ENCODE measurements around the gene NUDT8.
"Not testable (repeated sequence)": the region's sequence is repeated elsewhere in the genome, so short reads cannot be mapped to it uniquely, and the experiment has no call there.

NUDT8 gene

DNA sequence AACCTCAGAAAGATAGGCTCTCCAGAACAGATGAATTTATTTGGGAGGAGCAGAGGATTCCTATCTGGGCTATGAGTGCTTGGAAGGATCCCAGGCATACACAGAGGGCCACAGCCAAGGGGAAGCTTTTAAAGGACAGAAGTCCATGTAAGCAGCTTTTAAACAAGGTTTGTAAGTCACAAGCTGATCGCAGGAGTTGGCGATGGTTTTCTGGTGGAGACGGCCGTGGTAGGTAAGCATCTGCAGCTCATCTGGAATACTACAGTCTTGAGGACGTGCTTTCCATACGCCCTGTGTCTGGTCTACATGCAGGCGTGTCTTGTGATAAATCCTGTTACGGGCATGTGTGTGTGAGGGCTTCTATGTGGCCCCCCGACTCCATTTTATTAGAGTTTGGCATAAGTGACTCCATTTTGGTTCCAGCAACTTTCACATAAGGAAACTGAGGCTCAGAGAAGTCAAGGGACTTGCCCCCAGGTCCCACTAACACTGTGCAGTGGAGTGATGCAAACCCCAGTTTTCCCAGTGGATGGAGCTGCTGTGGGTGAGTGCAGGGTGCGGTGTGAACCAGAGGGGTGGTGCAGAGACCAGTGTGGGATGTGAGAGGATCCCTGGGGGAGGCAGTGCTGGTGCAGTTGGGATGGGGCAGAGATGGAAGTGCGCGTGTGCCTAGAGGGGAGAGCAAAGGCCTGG lies 32.6 kb upstream of the NUDT8 start:
- no peak overlapping the region for H3K4me3 ChIP-seq (ENCODE audit: low read length)
- DNase-seq (ENCODE audit: low read depth, low spot score): no peak

DNA sequence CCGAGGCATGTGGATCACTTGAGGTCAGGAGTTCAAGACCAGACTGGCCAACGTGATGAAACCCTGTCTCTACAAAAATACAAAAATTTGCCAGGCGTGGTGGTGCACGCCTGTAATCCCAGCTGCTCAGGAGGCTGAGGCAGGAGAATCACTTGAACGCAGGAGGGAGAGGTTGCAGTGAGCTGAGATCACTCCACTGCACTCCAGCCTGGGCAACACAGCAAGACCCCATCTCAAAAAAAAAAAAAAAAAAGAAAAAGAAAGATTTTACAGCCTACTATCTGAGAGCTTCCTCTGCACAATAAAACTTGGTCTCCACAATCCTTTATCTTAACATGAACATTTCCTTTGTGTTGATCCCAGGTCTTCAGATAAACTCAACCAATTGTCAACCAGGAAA lies 31.0 kb upstream of the NUDT8 start:
- not testable (repeated sequence) for H3K4me3 ChIP-seq (ENCODE audit: low read length); DNase-seq (ENCODE audit: low read depth, low spot score)

DNA sequence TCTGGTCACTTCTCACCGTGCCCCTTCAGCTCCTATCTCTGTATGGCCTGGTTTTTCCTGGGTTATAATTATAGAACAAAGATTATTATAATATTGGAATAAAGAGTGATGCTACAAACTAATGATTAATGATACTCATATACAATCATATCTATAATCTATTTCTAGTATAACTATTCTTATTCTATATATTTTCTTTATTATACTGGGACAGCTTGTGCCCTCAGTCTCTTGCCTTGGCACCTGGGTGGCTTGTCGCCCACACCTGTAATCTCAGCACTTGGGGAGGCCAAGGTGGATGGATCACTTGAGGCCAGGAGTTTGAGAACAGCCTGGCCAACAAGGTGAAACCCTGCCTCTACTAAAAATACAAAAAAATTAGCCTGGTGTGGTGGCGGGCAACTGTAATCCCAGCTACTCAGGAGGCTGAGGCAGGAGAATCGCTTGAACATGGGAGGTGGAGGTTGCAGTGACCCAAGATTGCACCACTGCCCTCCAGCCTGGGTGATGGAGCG lies 30.0 kb upstream of the NUDT8 start:
- not testable (repeated sequence) for DNase-seq (ENCODE audit: low read depth, low spot score); H3K4me3 ChIP-seq (ENCODE audit: low read length)

DNA sequence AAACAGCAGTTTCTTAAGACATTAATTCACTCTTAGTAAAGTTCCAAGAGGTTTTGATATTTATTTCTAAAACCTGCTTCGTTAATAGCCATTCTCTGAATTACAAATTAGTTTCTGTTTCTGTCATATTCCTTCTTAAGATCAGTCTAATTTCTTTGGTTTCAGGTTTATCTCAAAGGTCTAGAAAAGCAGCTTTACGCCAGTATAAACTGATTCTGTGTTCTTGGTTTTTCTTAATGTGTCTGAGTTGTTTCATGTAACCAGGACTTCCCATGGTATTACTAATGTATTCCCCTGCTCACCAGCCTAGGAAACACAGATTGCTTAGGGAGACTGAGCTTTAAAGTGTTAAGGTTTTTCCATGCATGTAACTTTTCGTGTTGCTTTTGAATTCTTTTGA lies 27.6 kb upstream of the NUDT8 start:
- no peak for DNase-seq (ENCODE audit: low read depth, low spot score)
- no peak overlapping the region for H3K4me3 ChIP-seq (ENCODE audit: low read length)

DNA sequence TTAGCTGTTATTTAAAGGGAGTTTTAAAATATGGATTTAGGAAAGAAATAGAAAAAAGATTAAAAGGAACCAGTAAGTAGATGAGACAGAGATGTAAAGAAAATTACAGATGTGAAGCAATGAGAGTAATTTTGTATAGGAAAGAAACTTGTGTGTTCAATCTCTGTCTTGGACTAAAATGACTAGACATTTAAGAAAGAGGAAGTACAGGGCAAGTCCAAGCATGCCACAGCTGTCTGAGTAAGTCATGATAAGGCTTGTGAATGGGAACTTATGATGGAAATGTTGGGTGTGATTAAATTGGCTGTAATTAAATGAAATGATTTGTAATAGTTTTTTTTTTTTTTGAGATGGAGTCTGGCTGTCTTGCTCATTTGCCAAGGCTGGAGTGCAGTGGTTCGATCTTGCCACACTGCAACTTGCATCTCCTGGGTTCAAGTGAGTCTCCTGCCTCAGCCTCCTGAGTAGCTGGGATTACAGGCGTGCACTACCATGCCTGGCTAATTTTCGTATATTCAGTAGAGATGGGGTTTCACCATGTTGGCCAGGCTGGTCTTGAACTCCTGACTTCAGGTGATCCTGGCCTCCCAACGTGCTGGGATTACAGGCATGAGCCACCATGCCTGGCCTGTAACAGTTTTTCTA lies 26.7 kb upstream of the NUDT8 start:
- DNase-seq (ENCODE audit: low read depth, low spot score): no peak

DNA sequence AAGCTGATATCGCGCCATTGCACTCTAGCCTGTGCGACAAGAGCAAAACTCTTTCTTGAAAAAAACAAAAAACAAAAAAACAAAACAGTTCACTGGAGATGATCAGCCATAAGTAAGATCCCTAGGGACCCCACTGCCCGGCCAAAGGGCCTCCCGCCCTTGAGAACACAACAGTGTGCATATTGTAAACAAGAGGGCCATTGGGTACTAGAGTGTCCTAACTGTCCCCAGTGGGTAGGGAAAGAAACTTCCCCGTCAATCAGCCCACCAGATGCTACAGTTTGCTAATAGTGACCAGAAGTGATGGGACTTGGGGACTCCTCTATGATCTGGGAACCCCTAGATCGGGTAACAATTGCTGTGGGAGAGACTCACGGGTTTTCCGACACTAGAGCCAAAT lies 24.5 kb upstream of the NUDT8 start:
- no peak for DNase-seq (ENCODE audit: low read depth, low spot score)

More for the DNA sequence above, 26.7 kb upstream of the NUDT8 start:
- H3K4me3 ChIP-seq (ENCODE audit: low read length): no peak overlapping the region

DNA sequence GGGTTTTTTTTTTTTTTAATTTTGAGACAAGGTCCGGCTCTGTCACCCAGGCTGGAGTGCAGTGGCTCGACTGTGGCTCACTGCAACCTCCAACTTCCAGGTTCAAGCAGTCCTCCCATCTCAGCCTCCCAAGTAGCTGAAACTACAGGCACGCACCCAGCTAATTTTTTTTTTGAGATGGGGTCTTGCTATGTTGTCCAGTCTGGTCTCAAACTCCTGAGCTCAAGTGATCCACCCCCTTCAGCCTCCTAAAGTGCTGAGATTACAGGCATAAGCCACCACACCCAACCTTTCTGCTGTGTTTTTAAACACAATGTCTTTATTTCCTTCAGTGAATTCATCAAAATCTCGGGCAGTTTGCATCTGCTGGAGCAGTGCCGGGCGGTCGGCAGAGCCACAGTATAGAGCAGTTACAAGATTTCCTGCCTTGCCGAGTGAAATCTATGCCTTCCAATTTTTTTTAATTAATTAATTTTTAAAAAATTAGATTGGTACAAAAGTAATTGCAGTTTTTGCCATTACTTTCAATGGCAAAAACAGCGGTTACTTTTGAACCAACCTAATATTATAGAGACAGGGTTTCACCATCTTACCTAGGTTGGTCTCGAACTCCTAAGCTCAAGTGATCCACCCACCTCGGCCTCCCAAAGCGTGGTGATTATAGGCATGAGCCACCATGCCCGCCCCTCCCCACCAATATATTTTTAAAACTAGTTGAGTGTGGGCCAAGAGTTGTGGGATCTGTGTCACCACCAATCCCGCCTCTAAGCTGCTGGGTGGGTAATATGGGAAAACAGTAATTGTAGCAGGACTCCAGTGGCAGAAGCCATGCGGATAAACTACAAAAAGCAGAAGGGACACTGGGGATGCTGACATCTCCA lies 23.5 kb upstream of the NUDT8 start:
- no peak overlapping the region for H3K4me3 ChIP-seq (ENCODE audit: low read length)
- DNase-seq (ENCODE audit: low read depth, low spot score): no peak

More for the DNA sequence above, 24.5 kb upstream of the NUDT8 start:
- no peak overlapping the region for H3K4me3 ChIP-seq (ENCODE audit: low read length)

DNA sequence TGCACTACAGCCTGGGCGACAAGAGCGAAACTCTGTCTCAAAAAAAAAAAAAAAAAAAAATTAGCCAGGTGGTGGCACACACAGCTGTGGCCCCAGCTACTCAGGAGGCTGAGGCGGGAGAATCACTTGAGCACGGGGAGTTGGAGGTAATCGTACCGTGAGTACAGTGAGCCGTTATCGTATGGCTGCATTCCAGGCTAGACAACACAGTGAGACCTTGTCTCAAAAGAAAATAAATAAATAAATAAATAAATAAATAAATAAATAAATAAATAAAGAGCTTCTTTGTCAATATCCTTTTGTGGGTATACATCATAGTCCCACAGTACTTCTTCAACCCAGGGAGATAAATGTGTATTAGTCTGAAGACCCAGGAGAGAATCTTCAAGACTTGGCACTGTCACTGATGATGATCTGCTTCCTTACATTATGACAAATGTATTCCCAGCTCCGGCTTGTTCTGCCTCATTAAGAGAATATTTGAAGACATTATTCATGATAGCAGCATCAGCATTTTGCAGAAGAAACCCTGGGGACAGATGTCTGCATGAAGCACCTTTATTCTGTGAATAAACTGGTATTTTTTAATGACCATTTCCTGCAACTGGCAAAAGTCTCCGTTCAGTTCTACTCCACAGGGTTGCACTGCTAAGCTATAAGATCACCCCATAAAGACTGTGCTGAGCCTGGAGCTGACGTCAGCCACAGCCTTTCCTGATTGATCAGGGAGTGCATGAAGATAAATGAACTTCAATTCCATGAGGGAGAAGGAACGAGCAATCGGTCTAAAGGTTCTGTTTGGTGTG lies 22.4 kb upstream of the NUDT8 start:
- no peak for DNase-seq (ENCODE audit: low read depth, low spot score)
- no peak overlapping the region for H3K4me3 ChIP-seq (ENCODE audit: low read length)

DNA sequence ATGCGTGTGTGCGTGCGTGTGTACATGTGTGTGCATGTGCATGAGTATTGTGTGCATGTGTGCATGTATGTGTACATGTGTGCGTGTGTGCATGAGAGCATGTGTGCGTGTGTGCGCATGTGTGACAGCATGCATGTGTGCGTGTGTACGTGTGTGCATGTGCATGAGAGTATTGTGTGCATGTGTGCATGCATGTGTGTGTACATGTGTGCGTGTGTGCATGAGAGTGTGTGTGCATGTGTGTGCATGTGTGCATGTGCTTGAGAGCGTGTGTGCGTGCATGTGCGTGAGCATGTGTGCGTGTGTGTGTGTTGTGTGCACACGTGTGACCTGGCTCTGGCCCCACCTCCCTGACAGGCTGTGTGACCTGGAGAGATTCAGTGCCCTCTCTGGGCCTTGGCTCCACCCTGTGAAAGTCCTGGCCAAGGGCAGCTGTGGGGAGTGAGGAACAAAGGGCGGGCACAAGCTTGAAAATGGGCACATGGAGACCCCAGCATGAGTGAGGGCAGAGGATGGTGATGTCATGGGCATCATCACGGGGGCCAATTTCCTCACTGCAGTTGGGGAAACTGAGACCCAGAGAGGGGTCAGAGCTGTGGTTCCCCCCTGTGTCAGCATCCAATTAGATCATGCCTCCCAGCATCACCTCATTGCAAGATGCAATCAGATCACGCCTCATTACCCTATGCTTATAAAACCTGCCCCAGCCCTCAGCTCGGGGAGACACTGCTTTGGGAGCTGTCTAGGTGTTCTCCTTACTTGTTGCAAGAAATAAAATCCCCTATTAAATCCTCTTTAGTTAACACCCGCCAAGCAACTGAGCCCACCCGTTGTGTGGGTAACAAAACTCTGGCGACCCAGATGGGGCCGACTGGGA lies 20.1 kb upstream of the NUDT8 start:
- H3K4me3 ChIP-seq (ENCODE audit: low read length): peak overlapping the region; percentile 80
- peak; percentile 88 for DNase-seq (ENCODE audit: low read depth, low spot score)

DNA sequence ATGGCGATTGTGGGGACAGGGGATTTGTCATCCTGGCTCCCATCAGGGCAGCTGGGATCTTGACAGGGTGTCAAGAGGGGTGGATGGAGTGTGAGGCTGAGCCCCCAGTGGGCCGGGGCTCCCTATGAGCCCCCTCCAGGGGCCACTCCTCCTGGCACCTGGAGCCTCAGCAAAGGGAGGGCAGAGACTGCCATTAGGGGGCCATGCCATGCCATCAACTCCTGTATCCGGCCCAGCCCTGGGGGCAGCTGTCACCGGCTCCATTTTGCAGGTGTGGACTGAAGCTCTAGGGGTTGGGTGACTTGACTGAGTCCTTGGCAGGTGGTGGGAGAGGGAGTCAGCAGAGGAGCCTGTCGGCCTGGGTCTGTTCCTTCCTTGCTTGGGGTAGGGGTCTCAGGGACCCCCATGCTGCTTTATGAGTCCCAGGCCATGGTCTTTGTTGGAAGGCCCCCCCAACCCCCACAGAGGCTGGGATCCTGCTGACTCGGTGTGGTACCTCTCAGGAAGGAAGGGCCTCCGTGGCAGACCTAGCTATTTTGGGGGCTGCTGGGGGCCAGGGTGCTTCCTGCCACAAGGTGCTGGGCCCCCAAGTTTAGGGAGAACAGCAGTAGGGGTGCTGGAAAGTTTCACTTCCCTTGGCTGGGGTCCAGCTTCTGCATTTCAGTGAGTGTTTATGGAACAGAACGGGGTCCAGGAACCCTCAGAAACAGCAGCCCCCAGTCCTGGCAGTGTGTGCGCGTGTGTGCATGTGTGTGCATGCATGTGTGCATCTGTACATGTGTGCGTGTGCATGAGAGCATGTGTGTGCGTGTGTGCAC lies 19.3 kb upstream of the NUDT8 start:
- peak; percentile 32 for DNase-seq (ENCODE audit: low read depth, low spot score)

DNA sequence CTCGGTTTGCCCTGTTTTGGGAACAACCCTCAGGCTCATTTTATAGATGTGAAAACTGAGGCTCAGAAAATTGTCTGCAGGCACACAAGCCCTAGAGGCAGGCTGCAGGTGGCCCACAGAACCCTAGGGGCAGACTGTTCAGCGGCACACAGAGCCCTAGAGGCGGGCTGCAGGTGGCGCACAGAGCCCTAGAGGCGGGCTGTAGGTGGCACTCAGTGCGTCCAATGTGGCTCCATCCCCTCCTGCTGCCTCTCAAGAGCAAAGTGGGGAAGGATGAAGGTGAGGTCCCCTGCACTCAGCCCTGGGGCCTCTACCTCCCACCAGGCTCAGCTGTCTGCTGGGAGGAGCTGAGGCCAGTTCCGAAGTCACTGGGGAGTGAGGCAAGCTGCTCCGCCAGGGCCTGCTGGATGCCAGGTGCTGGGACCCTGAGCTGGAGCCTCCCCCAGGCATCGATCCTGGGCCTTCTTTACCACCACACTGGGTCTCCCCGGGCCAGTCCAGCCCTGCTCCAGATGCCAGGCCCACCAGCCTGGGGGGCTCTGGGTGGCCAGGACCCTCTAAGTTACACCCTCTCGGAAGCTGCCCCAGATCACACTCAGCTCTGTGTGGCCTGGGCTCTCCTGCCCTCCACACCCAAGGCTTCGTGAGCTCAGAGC lies 18.5 kb upstream of the NUDT8 start:
- DNase-seq (ENCODE audit: low read depth, low spot score): peak; percentile 87
- no peak overlapping the region for H3K4me3 ChIP-seq (ENCODE audit: low read length)

More for the DNA sequence above, 19.3 kb upstream of the NUDT8 start:
- H3K4me3 ChIP-seq (ENCODE audit: low read length): no peak overlapping the region

DNA sequence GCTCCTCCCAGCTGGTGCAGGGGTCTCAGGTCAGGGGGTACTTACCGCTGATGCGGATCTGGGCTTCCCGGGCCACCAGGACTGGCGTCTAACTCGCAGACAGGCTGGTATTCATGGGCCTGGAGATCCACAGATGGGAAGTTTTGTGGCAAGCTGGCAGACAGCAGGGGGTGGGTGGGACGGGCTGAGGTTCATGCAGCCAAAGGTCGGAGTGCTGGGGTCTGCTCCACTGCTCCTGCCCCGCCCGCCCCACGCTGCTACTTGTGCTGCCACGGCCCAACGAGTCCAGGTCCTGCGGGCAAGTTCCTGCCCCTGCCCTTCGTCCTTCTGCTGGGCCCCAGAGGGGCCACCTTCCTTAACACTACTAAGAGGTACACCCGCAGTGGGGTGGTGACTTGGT lies 17.7 kb upstream of the NUDT8 start:
- DNase-seq (ENCODE audit: low read depth, low spot score): no peak

DNA sequence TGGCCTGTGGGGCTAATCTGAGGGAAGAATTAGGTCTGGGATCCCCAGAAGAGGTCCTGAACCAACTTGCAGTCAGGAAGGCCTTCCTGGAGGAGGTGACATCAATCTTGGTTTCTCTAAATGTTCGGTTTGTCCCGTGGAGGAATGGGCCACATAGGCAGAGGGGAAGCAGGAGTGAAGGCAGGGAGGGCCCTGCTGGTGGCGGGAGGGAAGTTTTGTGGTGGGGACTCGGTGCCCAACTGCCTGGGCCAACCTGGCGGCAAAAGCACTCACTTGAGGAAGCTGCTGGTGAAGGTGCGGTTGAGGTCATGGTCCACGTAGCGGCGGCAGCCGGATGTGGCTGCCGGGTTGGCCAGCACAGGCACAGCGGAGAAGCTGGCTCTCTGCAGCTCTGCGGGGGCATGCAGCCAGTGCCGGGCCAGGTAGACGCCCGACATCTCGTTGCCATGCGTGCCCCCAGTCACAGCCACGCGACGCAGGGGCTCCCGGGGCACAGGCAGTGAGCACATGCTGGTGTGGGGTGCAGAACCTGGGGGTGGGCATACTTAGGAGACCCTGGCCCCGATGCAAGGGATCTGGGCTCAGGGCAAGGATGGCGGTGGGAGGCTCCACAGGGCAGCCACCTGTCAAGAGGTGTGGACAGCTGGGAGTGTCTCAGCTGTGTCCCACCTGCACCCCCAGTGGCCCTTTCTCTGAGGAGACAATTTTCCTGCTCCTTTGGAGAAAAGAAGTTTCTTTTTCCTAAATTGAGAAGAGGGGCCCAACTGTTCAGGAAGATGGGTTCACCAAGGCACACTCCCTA lies 17.0 kb upstream of the NUDT8 start:
- DNase-seq (ENCODE audit: low read depth, low spot score): peak; percentile 77

More for the DNA sequence above, 17.7 kb upstream of the NUDT8 start:
- H3K4me3 ChIP-seq (ENCODE audit: low read length): no peak overlapping the region

DNA sequence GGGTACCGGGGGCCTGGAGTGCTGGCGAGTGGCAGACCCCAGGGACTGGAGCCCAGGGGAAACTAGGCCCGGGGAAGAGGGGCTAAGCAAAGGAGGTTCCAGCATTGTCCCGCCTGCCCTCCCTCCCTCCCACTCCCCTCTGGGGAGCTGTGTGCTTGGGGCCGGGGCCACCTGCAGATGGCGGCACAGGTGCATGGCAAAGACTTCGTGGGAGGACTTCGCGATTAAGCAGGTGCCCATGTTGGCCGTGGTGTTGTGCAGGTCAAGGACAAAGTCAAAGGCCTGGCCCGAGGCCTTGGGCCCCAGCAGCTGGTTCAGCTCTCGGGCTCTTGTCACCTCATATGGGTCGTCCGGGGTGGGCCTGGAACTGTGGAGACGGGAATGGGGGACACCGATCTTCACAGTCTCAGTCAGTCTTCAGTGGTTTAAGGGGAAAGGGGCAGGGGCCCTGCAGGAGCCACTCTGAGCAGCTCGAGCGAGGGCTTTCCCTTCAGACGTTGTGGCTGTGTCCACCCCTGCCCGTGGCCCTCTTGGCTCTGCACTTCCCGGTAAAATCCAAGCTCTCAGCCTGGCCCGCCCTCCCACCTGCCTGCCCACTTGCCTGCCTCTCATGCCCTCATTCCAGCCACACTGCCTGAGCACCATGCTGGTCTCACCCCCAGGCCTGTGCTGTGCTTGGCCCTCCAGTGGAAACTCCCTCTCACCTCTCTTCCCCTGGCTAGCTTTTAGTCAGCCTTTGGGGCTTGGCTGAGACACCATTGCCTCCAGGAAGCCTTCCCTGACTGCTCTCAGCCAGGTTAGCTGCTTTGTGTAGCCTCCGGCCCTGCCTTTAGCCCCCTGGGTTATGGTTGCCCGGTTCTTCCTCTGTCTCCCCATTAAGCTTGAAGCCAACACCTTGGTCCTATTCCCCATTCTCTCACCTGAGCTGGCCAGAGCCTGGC lies 16.1 kb upstream of the NUDT8 start:
- no peak overlapping the region for H3K4me3 ChIP-seq (ENCODE audit: low read length)
- no peak for DNase-seq (ENCODE audit: low read depth, low spot score)

More for the DNA sequence above, 17.0 kb upstream of the NUDT8 start:
- no peak overlapping the region for H3K4me3 ChIP-seq (ENCODE audit: low read length)

Data from Jurkat, Clone E6-1 (cell line).